Loucy (cell line): ENCODE data around the gene UMODL1.

Experiments used
- CTCF ChIP-seq: fragments of 200-600 bp; sonication (generic); conservative IDR thresholded peaks from 2 replicates; pipeline ENCODE4 v1.5.1; 2014; ENCODE audit warnings: mild to moderate bottlenecking, antibody characterized with exemption, low read length
- EZH2phosphoT487 ChIP-seq: fragments of 200-600 bp; IDR thresholded peaks from 2 replicates; pipeline ENCODE4 v1.6.1; 2018; ENCODE audit warnings: antibody characterized with exemption, mild to moderate bottlenecking, moderate library complexity, borderline replicate concordance

GRCh38 chr21:42066521-42066920, 4.6 kb upstream of the UMODL1 start:
- TF ChIP-seq CTCF (no peak), EZH2phosphoT487 (no peak)
